ENCODE data around the gene WDR45B. TPM values are rescaled to one million over a fixed set of nuclear protein-coding genes. Genes with fewer than 3 reads are reported as not detected.
A peak's percentile ranks its signal among the peaks of the same experiment; 100 is the strongest.
"Not testable (repeated sequence)": the region's sequence is repeated elsewhere in the genome, so short reads cannot be mapped to it uniquely, and the experiment has no call there.

WDR45B gene
- total and polyA plus RNA-seq, 7 experiments from 2014 or later, result 30.5 to 91.6 (median 65.6) TPM

- H3K9me3 ChIP-seq (ENCODE audit: control insufficient read depth in 2 of 3, low read length in 3 of 3); DNase-seq; H3K27me3 Mint-ChIP-seq; POLR2A ChIA-PET; H3K4me1 ChIP-seq (ENCODE audit: control insufficient read depth in 2 of 2, insufficient read depth in 2 of 2, low read length in 2 of 2); H3K27me3 ChIP-seq (ENCODE audit: control insufficient read depth in 2 of 2, insufficient read depth in 2 of 2, low read length in 2 of 2); H3K27ac ChIP-seq (ENCODE audit: low read depth, low read length); ATAC-seq; H3K4me3 ChIP-seq (ENCODE audit: low read length); H3K4me1 Mint-ChIP-seq; intact Hi-C loops (cut with micrococcal nuclease); H3K27ac Mint-ChIP-seq; H3K9me3 Mint-ChIP-seq; H3K4me3 Mint-ChIP-seq: not testable (repeated sequence)
- H3K36me3 Mint-ChIP-seq, result peaks cover 0 to 19% (median 7%) of the 10 kb centered on the region in 5 donors
- CTCF ChIA-PET, result interaction anchor here (0.7 kb wide), 1 partner anchor 12 kb away, joined by 4 read pairs; no protein-coding TSS in a partner anchor
- H3K36me3 ChIP-seq (ENCODE audit: control insufficient read depth in 2 of 3, insufficient read depth in 3 of 3, low read length in 3 of 3), result peaks cover 0 to 63% (median 13%) of the 10 kb centered on the region in 3 experiments
Observed at GRCh38 chr17:82579969-82580368, 68.3 kb downstream of the WDR45B start.

GRCh38 chr17:82577300-82577699, 70.9 kb downstream of the WDR45B start:
- Mint-ChIP-seq H3K4me1 (peaks cover 0 to 3% (median 0%) of the 10 kb centered on the region in 7 donors), H3K27ac (no peak overlapping the region), H3K4me3 (no peak overlapping the region), H3K27me3 (no peaks in the 10 kb centered on the region), H3K36me3 (peaks cover 0 to 29% (median 10%) of the 10 kb centered on the region in 5 donors), H3K9me3 (no peaks in the 10 kb centered on the region)
- H3K4me3 ChIP-seq (ENCODE audit: low read length), result no peak overlapping the region
- DNase-seq, result no peak
- intact Hi-C loops (cut with micrococcal nuclease), result no loop called here
- H3K9me3 ChIP-seq (ENCODE audit: control insufficient read depth in 2 of 3, low read length in 3 of 3), result no peaks in the 10 kb centered on the region
- POLR2A ChIA-PET, result no interaction called here
- no peak for ATAC-seq
- H3K27ac ChIP-seq (ENCODE audit: low read depth, low read length), result no peak overlapping the region
- CTCF ChIA-PET, result no interaction called here
- H3K36me3 ChIP-seq (ENCODE audit: control insufficient read depth in 2 of 3, insufficient read depth in 3 of 3, low read length in 3 of 3), result peaks cover 0 to 66% (median 6%) of the 10 kb centered on the region in 3 experiments
- H3K27me3 ChIP-seq (ENCODE audit: control insufficient read depth in 2 of 2, insufficient read depth in 2 of 2, low read length in 2 of 2), result no peaks in the 10 kb centered on the region
- H3K4me1 ChIP-seq (ENCODE audit: control insufficient read depth in 2 of 2, insufficient read depth in 2 of 2, low read length in 2 of 2), result no peaks in the 10 kb centered on the region

GRCh38 chr17:82575581-82576221, 72.5 kb downstream of the WDR45B start:
- H3K9me3 ChIP-seq (ENCODE audit: control insufficient read depth in 2 of 3, low read length in 3 of 3); H3K27me3 ChIP-seq (ENCODE audit: control insufficient read depth in 2 of 2, insufficient read depth in 2 of 2, low read length in 2 of 2); intact Hi-C loops (cut with micrococcal nuclease); H3K4me1 Mint-ChIP-seq; ATAC-seq; H3K4me3 Mint-ChIP-seq; POLR2A ChIA-PET; H3K27ac ChIP-seq (ENCODE audit: low read depth, low read length); H3K27ac Mint-ChIP-seq; CTCF ChIA-PET; H3K27me3 Mint-ChIP-seq; H3K4me3 ChIP-seq (ENCODE audit: low read length); H3K4me1 ChIP-seq (ENCODE audit: control insufficient read depth in 2 of 2, insufficient read depth in 2 of 2, low read length in 2 of 2); H3K9me3 Mint-ChIP-seq; DNase-seq: not testable (repeated sequence)
- peaks cover 0 to 73% (median 6%) of the 10 kb centered on the region in 3 experiments for H3K36me3 ChIP-seq (ENCODE audit: control insufficient read depth in 2 of 3, insufficient read depth in 3 of 3, low read length in 3 of 3)
- peaks cover 0 to 35% (median 16%) of the 10 kb centered on the region in 5 donors for H3K36me3 Mint-ChIP-seq

- Mint-ChIP-seq H3K27me3 (no peaks in the 10 kb centered on the region), H3K4me1 (peaks cover 0 to 4% (median 0%) of the 10 kb centered on the region in 7 donors), H3K36me3 (peaks cover 0 to 37% (median 16%) of the 10 kb centered on the region in 5 donors), H3K27ac (no peak overlapping the region), H3K9me3 (no peaks in the 10 kb centered on the region), H3K4me3 (no peak overlapping the region)
- no peak overlapping the region for H3K27ac ChIP-seq (ENCODE audit: low read depth, low read length)
- H3K36me3 ChIP-seq (ENCODE audit: control insufficient read depth in 2 of 3, insufficient read depth in 3 of 3, low read length in 3 of 3), result peaks cover 0 to 83% (median 6%) of the 10 kb centered on the region in 3 experiments
- no peaks in the 10 kb centered on the region for H3K4me1 ChIP-seq (ENCODE audit: control insufficient read depth in 2 of 2, insufficient read depth in 2 of 2, low read length in 2 of 2)
- no peaks in the 10 kb centered on the region for H3K9me3 ChIP-seq (ENCODE audit: control insufficient read depth in 2 of 3, low read length in 3 of 3)
- ATAC-seq, result no peak
- no peak overlapping the region for H3K4me3 ChIP-seq (ENCODE audit: low read length)
- intact Hi-C loops (cut with micrococcal nuclease), result no loop called here
- no peaks in the 10 kb centered on the region for H3K27me3 ChIP-seq (ENCODE audit: control insufficient read depth in 2 of 2, insufficient read depth in 2 of 2, low read length in 2 of 2)
- DNase-seq, result no peak
- ChIA-PET POLR2A (no interaction called here), CTCF (no interaction called here)
Observed at GRCh38 chr17:82574041-82574440, 74.2 kb downstream of the WDR45B start.

- POLR2A ChIA-PET, result no interaction called here
- Mint-ChIP-seq H3K4me1 (peaks cover 0 to 3% (median 0%) of the 10 kb centered on the region in 7 donors), H3K4me3 (no peak overlapping the region), H3K9me3 (no peaks in the 10 kb centered on the region), H3K27me3 (no peaks in the 10 kb centered on the region), H3K27ac (no peak overlapping the region), H3K36me3 (peaks cover 0 to 40% (median 21%) of the 10 kb centered on the region in 5 donors)
- H3K9me3 ChIP-seq (ENCODE audit: control insufficient read depth in 2 of 3, low read length in 3 of 3), result no peaks in the 10 kb centered on the region
- peaks cover 7 to 86% (median 7%) of the 10 kb centered on the region in 3 experiments for H3K36me3 ChIP-seq (ENCODE audit: control insufficient read depth in 2 of 3, insufficient read depth in 3 of 3, low read length in 3 of 3)
- ATAC-seq, result no peak
- H3K4me3 ChIP-seq (ENCODE audit: low read length), result no peak overlapping the region
- H3K4me1 ChIP-seq (ENCODE audit: control insufficient read depth in 2 of 2, insufficient read depth in 2 of 2, low read length in 2 of 2), result no peaks in the 10 kb centered on the region
- CTCF ChIA-PET, result no interaction called here
- no peak overlapping the region for H3K27ac ChIP-seq (ENCODE audit: low read depth, low read length)
- no peak for DNase-seq
- intact Hi-C loops (cut with micrococcal nuclease), result no loop called here
- no peaks in the 10 kb centered on the region for H3K27me3 ChIP-seq (ENCODE audit: control insufficient read depth in 2 of 2, insufficient read depth in 2 of 2, low read length in 2 of 2)
Observed at GRCh38 chr17:82571855-82572254, 76.4 kb downstream of the WDR45B start.

GRCh38 chr17:82570277-82570676, 78.0 kb downstream of the WDR45B start:
- Histone ChIP-seq H3K4me1 (ENCODE audit: control insufficient read depth in 2 of 2, insufficient read depth in 2 of 2, low read length in 2 of 2) (no peaks in the 10 kb centered on the region), H3K36me3 (ENCODE audit: control insufficient read depth in 2 of 3, insufficient read depth in 3 of 3, low read length in 3 of 3) (peaks cover 7 to 90% (median 7%) of the 10 kb centered on the region in 3 experiments), H3K27ac (ENCODE audit: low read depth, low read length) (no peak overlapping the region), H3K4me3 (ENCODE audit: low read length) (no peak overlapping the region), H3K27me3 (ENCODE audit: control insufficient read depth in 2 of 2, insufficient read depth in 2 of 2, low read length in 2 of 2) (no peaks in the 10 kb centered on the region), H3K9me3 (ENCODE audit: control insufficient read depth in 2 of 3, low read length in 3 of 3) (no peaks in the 10 kb centered on the region)
- H3K4me3 Mint-ChIP-seq, result no peak overlapping the region
- DNase-seq (no peak), ATAC-seq (no peak)
- ChIA-PET POLR2A (interaction anchor here (0.7 kb wide), 1 partner anchor 125 kb away, joined by 3 read pairs; no protein-coding TSS in a partner anchor), CTCF (no interaction called here)
- no peaks in the 10 kb centered on the region for H3K9me3 Mint-ChIP-seq
- peaks cover 0 to 3% (median 0%) of the 10 kb centered on the region in 7 donors for H3K4me1 Mint-ChIP-seq
- H3K27me3 Mint-ChIP-seq, result no peaks in the 10 kb centered on the region
- intact Hi-C loops (cut with micrococcal nuclease), result no loop called here
- H3K36me3 Mint-ChIP-seq, result peaks cover 0 to 38% (median 17%) of the 10 kb centered on the region in 5 donors
- no peak overlapping the region for H3K27ac Mint-ChIP-seq

GRCh38 chr17:82569621-82570020, 78.6 kb downstream of the WDR45B start:
- POLR2A ChIA-PET, result interaction anchor here (0.6 kb wide), 1 partner anchor 39 kb away, joined by 3 read pairs; no protein-coding TSS in a partner anchor
- Mint-ChIP-seq H3K4me1 (peaks cover 0 to 3% (median 0%) of the 10 kb centered on the region in 7 donors), H3K36me3 (peaks cover 0 to 40% (median 18%) of the 10 kb centered on the region in 5 donors), H3K27ac (peak overlapping the region in 1 of 9 donors; percentile 32), H3K4me3 (no peak overlapping the region), H3K27me3 (no peaks in the 10 kb centered on the region), H3K9me3 (no peaks in the 10 kb centered on the region)
- ATAC-seq, result no peak
- Histone ChIP-seq H3K4me1 (ENCODE audit: control insufficient read depth in 2 of 2, insufficient read depth in 2 of 2, low read length in 2 of 2) (no peaks in the 10 kb centered on the region), H3K36me3 (ENCODE audit: control insufficient read depth in 2 of 3, insufficient read depth in 3 of 3, low read length in 3 of 3) (peaks cover 7 to 90% (median 7%) of the 10 kb centered on the region in 3 experiments), H3K9me3 (ENCODE audit: control insufficient read depth in 2 of 3, low read length in 3 of 3) (no peaks in the 10 kb centered on the region), H3K27ac (ENCODE audit: low read depth, low read length) (no peak overlapping the region), H3K27me3 (ENCODE audit: control insufficient read depth in 2 of 2, insufficient read depth in 2 of 2, low read length in 2 of 2) (no peaks in the 10 kb centered on the region), H3K4me3 (ENCODE audit: low read length) (no peak overlapping the region)
- CTCF ChIA-PET, result interaction anchor here (0.6 kb wide), 1 partner anchor 142 kb away, joined by 4 read pairs; no protein-coding TSS in a partner anchor
- intact Hi-C loops (cut with micrococcal nuclease), result no loop called here
- DNase-seq, result no peak
